ENCODE measurements around the gene PRDM2. TPM values are rescaled to one million over a fixed set of nuclear protein-coding genes. Genes with fewer than 3 reads are reported as not detected.

The PRDM2 gene
- total and polyA plus RNA-seq, 2 of the 13 experiments (the other 11 are each of a cell fraction or from before 2014, with no cell fraction given) = 4.0 to 6.5 TPM

GRCh38 chr1:13662493-13662892, 37.5 kb upstream of the PRDM2 start:
- CTCF ChIA-PET (ENCODE audit: low intra/inter-chr PET ratio, low total read pairs) = no interaction called here
- Histone ChIP-seq H2AFZ (ENCODE audit: low read length) (no peak overlapping the region), H3K4me3 (replicated peaks in 1 of 3; ENCODE audit: insufficient read depth in 1 of 3, low read depth in 2 of 3, low read length in 3 of 3) (no peak overlapping the region), H4K20me1 (ENCODE audit: insufficient read depth, low read length) (no peaks in the 10 kb centered on the region; the same call in 1 of the 2 replicates), H3K4me2 (ENCODE audit: low read depth, low read length) (no peak overlapping the region), H3K79me2 (ENCODE audit: insufficient read depth, low read length) (no peaks in the 10 kb centered on the region), H3K9ac (ENCODE audit: insufficient read depth, low read depth, low read length) (no peak overlapping the region), H3K27ac (ENCODE audit: extremely low read length, insufficient read depth, low read length) (no peak overlapping the region), H3K36me3 (replicated peaks in 1 of 2; ENCODE audit: control insufficient read depth in 1 of 2, insufficient read depth in 2 of 2, low read length in 2 of 2) (no peaks in the 10 kb centered on the region), H3K27me3 (ENCODE audit: control insufficient read depth in 1 of 2, insufficient read depth in 2 of 2, low read length in 2 of 2) (peaks cover 3 to 17% of the 10 kb centered on the region in 2 experiments; a peak in 3 of 5 replicates), H3K9me3 (ENCODE audit: low read length) (no peaks in the 10 kb centered on the region), H3K4me1 (ENCODE audit: insufficient read depth, low read length) (no peaks in the 10 kb centered on the region)
- POLR2A ChIA-PET = no interaction called here
- FAIRE-seq (no peak), DNase-seq (ENCODE audit: low spot score) (no peak), ATAC-seq (no peak)
- WGBS (ENCODE audit: low lambda C conversion rate) = 18% methylated on average over 4 of the region's 4 CpGs
- BruUV-seq (replicated peaks) = no TSS peak
- intact Hi-C loops (cut with micrococcal nuclease; ENCODE audit: unreplicated experiment) (no loop called here), in situ Hi-C loops (cut with HindIII; ENCODE audit: extremely low pct_ligation_motif_present, low pct_unique_long_range_greater_than_20kb) (loop anchor here (10.0 kb wide), 1 partner anchor 302 kb away; no protein-coding TSS in a partner anchor)
- no peak for TF ChIP-seq REPIN1 (CRISPR knock-in tag; IDR thresholded peaks at IDR 0.05; ENCODE audit: borderline replicate concordance, low read depth)
- no peak for TF ChIP-seq AFF4 (CRISPR knock-in tag; IDR thresholded peaks at IDR 0.05)
- TF ChIP-seq GFI1 (CRISPR knock-in tag; IDR thresholded peaks at IDR 0.05; ENCODE audit: borderline replicate concordance) = no peak
- no peak for TF ChIP-seq ZNF407 (CRISPR knock-in tag; IDR thresholded peaks at IDR 0.05; ENCODE audit: not compliant biosample characterization)
- no peak for TF ChIP-seq ZNF317 (CRISPR knock-in tag; IDR thresholded peaks at IDR 0.05)
- TF ChIP-seq PRDM4 (CRISPR knock-in tag; IDR thresholded peaks at IDR 0.05; ENCODE audit: borderline replicate concordance) = no peak

All from HepG2 (cell line).